Measurements from ENCODE around the gene FBXO17.

DNA sequence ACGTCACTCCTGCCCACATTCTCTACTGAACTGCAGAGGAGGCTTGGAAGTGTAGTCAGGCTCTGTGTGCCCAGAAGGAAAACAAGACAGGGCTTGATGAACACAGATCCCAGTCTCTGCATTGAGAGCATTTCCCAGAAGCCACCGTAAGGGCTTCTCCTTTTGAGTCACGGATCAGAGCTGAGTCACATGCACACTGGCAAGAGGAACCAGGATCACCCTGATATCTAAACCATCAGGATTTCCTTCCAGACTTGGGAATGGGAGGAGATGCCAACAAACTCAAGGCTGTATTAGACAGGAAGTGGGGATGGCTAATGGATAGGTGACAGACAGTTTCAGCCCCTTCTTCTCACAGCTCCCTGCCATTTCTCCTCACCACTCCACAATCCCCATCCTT, 17.7 kb upstream of the FBXO17 start:
- no peak for TF ChIP-seq POLR2A (IDR thresholded peaks at IDR 0.05; ENCODE audit: low read length)
- TF ChIP-seq GATA1 (IDR thresholded peaks at IDR 0.05; ENCODE audit: low read depth, low read length): no peak

Measured in erythroblast (primary cell).